NCI-H1694 (cell line): ENCODE measurements around the gene RMND1.
"Not testable (repeated sequence)": the region's sequence is repeated elsewhere in the genome, so short reads cannot be mapped to it uniquely, and the experiment has no call there.

ENCODE experiments used
- DNase-seq: peaks from one replicate; lab custom pipeline; 2025; lab: John Stamatoyannopoulos, UW

RMND1 gene

DNA sequence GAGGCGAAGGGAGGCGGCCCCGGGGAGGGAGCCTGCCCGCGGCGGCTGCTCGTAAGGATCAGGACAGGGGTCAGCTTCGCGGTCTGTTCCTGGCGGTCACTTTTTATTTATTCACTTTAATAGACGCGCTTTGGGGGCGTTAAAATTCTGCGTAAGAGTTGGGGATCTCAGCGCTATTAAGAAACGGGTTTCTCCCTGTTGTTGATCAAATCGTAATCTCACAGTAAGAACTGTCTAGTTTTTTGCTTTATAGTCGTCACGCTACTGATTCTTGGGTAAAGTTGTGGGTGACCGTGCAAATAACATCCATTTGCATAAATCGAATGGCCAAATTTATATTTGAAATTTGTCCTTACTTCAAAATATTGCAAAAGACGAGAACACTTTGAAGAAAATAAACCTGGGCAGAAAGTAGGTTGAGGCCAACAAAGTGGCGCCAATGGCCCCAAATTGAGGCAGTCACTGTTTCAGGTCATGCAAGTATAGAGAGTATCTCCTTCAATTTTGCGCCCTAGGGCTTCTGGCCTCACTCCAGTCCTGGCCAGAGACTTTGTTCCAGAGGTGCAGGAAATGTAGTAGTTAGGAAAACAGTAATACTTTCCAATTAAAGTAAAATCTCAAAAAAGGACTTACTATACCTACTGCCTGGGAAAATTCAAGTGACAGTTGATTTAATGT, 963 bp upstream of the RMND1 start:
- DNase-seq: no peak

DNA sequence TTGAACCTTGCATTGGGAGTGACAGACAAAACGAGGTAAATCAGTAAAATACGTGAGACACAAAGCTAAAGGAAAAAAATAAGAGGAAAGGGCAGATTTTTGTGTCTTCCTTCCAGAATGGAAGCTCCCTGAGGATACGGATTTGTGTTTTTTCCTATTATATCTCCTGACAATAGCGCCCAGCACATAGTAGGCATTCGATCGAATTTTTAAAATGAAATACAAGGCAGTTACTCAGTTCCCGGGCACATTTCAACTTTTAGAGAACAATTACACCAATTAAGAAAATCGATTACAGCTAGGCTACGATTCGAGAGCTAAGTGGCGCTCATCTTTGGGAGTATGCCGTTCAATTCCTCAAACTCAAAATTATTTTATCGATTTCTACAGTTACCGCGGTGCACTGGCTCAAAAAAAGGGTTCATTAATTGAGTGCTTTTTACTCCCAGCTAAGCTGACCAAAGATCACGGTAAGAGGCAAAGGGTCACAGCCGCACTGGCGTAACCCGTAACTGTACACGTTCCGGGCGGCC, 443 bp downstream of the RMND1 start:
- DNase-seq: no peak

DNA sequence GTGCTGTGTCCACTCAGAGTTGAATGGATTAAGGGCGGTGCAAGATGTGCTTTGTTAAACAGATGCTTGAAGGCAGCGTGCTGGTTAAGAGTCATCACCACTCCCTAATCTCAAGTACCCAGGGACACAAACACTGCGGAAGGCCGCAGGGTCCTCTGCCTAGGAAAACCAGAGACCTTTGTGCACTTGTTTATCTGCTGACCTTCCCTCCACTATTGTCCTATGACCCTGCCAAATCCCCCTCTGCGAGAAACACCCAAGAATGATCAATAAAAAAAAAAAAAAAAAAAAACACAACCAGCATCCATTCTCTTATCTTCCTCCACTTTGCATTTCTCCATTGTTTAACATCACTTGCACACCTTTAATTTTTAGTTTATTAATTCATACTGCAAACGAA, 998 bp downstream of the RMND1 start:
- not testable (repeated sequence) for DNase-seq

GRCh38 chr6:151448623-151449022, 3.3 kb downstream of the RMND1 start:
- DNase-seq: no peak

DNA sequence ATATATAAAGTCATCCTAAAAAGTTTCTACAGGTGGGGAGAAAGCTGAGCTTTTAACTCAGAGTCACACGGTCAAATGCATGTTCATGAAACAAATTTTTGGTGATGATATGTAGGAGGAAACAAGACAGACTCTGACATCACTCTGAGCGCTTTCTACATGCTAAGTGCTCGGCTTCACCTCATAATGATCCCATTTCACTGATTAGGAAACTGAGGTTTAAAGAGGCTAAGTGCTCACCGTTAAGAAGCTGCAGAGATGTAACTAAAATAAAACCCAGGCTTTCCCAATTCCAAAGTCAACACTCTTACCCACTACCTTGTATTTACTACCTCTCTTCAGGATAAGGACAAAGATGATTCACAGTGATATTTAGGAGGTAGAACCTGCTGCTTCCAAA, 4.7 kb downstream of the RMND1 start:
- no peak for DNase-seq

GRCh38 chr6:151445482-151445881, 6.4 kb downstream of the RMND1 start:
- DNase-seq: no peak

DNA sequence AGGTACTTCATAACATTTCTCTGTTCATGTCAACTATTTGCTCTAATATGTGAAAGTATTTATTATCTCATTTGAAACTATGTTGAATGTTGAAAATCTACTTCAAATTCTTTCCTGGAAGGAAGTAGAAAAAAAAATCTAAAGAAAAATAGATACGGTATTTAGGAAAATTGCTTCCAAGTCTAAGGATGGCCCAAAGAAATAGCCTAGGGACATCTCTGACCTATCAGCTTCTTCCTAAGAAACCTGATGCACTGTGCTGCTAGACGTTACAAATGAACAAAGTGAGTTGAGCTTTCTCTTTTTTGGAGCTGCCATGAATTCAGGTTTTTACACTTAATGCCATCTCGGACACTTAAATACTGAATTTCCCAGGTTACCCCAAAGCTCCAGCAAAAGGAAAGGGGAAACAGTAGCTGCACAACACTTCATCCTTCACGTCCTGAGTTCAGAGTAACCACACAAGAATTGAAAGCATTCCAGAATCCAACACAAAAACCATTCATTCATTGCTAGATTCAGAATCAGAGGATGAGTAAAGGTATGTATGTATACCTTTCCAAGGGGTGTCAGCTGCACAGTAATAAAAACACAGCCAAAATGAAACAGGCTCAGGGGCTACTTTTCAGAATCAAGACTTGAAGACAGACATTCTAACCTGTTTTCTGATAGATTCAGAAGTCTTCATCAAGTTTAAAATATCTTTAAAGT, 7.9 kb downstream of the RMND1 start:
- DNase-seq: no peak

DNA sequence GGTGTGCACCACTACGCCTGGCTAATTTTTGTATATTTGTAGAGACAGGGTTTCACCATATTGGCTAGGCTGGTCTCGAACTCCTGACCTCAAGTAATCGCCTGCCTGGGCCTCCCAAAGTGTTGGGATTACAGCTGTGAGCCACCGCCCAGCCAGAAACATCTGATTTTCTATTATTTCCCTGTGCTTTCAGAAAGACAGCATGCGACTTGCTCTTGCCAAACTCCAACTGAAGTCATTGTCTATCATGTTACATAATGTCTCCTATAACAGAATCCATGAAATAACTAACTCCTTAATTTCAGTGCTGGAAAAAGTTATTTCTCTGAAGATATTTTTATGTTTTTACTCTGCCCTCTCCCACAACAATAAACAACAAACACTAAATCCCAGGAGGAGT, 8.5 kb downstream of the RMND1 start:
- DNase-seq: no peak

- DNase-seq: no peak
Measured at GRCh38 chr6:151442371-151442770, 9.6 kb downstream of the RMND1 start.

- DNase-seq: no peak
Measured at GRCh38 chr6:151441390-151442166, 10.3 kb downstream of the RMND1 start.

DNA sequence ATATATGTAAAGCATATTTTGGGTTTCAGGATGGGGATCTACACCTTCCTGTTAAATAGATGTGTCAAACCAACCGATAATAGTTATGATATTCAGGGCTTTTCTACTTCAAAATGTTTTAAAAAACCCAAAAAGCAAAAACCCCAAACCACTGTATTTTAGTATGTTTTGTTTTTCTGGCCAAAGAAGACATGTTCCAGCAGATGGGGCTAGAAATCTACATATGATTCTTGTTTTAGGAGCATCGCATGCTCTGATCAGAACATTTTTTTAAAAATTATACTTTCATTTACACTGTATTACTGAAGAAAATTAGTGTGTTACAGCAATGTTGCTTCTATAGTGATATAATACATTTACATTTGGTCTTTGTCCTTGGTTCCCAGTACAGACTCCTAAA, 11.0 kb downstream of the RMND1 start:
- DNase-seq: no peak

GRCh38 chr6:151440498-151440897, 11.4 kb downstream of the RMND1 start:
- no peak for DNase-seq

DNA sequence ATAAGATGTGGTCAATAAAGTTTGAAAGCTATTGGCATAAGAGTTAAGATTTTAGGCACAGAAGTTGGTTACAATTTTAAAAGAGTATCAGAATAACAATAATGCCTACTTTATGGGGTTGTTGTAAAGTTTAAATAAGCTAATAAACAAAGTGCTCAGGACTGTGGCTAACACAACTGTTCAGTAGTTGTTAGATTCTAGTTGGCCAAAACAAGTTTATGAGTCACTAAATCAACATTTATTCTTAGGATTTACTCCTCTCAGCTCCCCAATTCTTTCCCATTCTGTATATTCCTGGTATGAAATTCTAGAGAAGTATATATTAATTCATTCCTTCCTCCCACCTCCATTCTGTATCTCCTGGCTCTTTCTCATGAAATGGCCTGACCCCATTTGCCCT, 14.5 kb downstream of the RMND1 start:
- DNase-seq: no peak

- DNase-seq: no peak
Measured at GRCh38 chr6:151436802-151437201, 15.1 kb downstream of the RMND1 start.

DNA sequence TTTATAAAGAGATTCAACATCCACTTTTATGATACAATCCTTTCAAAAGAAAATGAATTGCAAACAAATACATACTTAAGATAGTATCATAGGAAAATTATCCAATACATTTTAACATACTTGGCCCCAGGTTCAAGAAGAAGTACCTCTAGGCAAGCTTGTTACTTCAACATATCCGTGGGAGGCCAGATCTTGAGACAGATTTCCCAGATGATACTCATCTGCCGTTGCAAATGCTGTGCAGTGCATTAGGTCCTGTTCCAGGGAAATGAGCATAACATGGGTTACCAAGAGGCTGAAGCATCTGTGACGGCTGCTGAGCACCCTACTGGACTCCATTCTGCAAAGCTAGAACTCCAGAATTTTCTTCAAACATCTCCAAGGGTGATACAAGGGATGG, 15.6 kb downstream of the RMND1 start:
- no peak for DNase-seq

DNA sequence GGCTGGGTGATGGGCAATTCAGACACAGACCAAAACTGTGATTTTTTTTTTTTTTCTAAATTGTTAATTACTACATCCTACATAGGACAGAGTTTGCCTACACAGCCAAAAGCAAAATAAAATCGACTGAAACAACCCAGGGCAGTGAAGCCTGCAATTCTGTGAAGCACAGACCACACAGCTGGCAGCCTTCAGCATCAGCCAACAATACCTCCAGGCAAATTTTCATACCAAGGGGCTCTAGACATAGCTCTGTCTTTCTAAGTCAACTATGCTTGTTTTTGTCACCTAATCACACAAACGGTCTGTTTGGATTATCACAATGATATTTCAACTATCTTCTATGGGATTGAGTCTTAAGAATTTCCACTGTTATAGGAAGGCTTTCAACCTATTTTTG, 17.6 kb downstream of the RMND1 start:
- DNase-seq: no peak

DNA sequence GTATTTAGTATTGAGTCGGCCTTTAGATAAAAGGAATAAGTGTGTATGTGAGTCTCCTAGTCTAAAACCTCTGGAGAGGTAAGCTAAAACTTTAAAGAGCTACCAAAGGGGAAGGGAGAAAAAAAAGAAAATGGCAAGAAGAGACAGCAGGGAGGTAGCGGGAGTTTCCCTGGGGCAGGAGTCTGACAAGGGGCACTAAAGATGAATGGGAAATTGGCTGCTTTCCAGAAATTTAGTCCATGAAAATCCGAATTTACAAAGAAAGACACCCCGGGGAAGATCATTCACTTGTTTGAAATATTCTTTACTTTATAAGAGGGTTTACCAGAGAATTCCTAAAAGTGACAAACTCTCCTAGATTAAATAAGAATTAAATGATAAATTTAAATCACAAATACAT, 19.3 kb downstream of the RMND1 start:
- DNase-seq: no peak

DNA sequence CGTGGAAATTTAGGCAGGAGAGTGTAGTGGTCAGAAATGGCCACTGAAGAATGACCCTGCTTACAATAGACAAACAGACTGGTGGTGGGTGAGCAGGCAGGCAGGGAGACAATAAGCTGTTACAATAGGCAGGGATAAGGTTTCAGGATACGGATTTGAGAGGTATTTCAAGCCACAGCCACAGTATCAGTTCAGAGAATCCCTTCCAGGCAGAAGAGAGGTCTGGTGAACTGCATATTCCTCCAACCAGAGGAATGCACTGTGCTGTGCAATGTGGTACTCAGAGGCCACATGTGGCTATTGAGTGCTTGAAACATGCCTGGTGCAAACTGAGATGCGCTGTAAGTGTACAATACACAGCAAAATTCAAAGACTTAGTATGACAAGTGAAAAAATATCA, 20.6 kb downstream of the RMND1 start:
- no peak for DNase-seq

DNA sequence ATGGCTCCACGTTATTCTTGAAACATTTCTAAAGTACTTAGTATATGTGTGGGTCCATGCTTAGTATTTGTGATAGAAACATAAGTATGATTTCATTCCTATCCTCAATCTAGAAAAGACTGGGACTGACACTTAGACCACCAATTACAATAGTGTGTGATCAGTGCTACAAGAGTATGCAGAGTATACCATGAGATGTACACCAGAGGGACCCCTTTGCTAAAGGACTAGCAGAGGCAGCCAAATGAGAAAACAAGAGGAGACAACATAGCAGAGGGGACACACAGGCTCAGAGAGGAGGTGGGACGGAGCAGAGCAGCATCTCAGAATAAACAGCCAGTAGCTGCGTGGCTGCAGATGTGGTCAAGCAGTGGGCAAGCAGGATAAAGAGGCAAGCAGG, 21.0 kb downstream of the RMND1 start:
- DNase-seq: no peak

DNA sequence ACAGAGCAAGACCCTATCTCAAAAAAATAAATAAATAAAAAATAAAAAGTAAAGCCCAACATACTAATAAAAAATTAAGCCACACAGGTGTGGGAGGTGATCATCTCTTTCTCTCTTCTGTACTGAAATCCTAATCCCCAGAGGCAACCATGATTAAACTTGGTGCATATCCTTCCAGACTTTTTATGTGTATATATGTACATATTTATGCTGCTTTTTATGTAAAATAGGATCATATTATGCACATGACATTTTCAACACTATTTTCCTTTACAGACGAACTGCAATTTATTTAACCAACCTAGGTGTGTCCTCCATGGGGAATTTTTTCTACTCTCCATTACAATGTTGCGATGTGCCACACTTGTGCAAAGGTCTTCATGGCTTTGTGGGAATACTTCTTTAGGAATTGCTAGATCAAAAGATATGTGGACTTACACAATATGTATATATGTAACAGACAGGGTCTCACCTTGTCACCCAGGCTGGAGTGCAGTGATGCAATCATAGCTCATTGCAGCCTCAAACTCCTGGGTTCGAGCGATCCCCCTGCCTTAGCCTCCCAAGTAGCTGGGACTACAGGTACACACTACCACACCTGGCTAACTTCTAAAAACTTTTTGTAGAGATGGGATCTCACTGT, 23.7 kb downstream of the RMND1 start:
- DNase-seq: no peak

GRCh38 chr6:151425561-151425960, 26.4 kb downstream of the RMND1 start:
- DNase-seq: no peak

GRCh38 chr6:151422981-151423380, 28.9 kb downstream of the RMND1 start:
- no peak for DNase-seq
